HepG2 (cell line): Measurements from ENCODE around the gene ACP2. TPM values are rescaled to one million over a fixed set of nuclear protein-coding genes. Genes with fewer than 3 reads are reported as not detected.

Source experiments
- CBX1 ChIP-seq: IDR thresholded peaks from one replicate; pipeline ENCODE4 v1.6.1; 2016; ENCODE audit warnings: antibody characterized with exemption, low read depth
- CENPT ChIP-seq: sonication (generic); formaldehyde crosslinking; IDR thresholded peaks from 2 replicates; pipeline ENCODE4 v1.8.0; 2022; ENCODE audit warnings: low read depth, mild to moderate bottlenecking, moderate library complexity, missing genetic modification reagents
- DZIP1 ChIP-seq: sonication (generic); formaldehyde crosslinking; IDR thresholded peaks from 2 replicates; pipeline ENCODE4 v1.5.0; 2020; ENCODE audit warnings: mild to moderate bottlenecking, missing genetic modification reagents
- GRHL1 ChIP-seq: sonication (generic); formaldehyde crosslinking; conservative IDR thresholded peaks from 2 replicates; pipeline ENCODE4 v1.8.0; 2022; ENCODE audit warnings: missing genetic modification reagents
- HMGXB4 ChIP-seq, 2 experiments: sonication (generic) in 1 of 2; formaldehyde crosslinking in 1 of 2; IDR thresholded peaks; 2 replicates each; pipeline versions ENCODE4 v1.4.0 to v1.6.1; 2018 to 2020; ENCODE audit warnings: missing genetic modification reagents in 2 of 2, borderline replicate concordance in 1 of 2, low read depth in 1 of 2, mild to moderate bottlenecking in 1 of 2, missing biosample characterization in 1 of 2
- HOMEZ ChIP-seq: IDR thresholded peaks from 2 replicates; pipeline ENCODE4 v1.6.1; 2016; ENCODE audit warnings: low read depth
- NCOA5 ChIP-seq: sonication (generic); formaldehyde crosslinking; IDR thresholded peaks from 2 replicates; pipeline ENCODE4 v1.4.0; 2020; ENCODE audit warnings: missing genetic modification reagents
- NFAT5 ChIP-seq: sonication (generic); formaldehyde crosslinking; IDR thresholded peaks from 2 replicates; pipeline ENCODE4 v1.4.0; 2020; ENCODE audit warnings: missing genetic modification reagents
- ZNF207 ChIP-seq: fragments of 450-650 bp; IDR thresholded peaks from 2 replicates; pipeline ENCODE4 v1.6.1; 2016; ENCODE audit warnings: antibody characterized with exemption, borderline replicate concordance
- ZNF296 ChIP-seq: sonication (generic); formaldehyde crosslinking; conservative IDR thresholded peaks from 2 replicates; pipeline ENCODE4 v1.5.0; 2020; ENCODE audit warnings: mild to moderate bottlenecking, missing genetic modification reagents
- ZNF496 ChIP-seq: sonication (generic); formaldehyde crosslinking; IDR thresholded peaks from 2 replicates; pipeline ENCODE4 v1.8.1; 2023; ENCODE audit warnings: mild to moderate bottlenecking, moderate library complexity, missing genetic modification reagents; ENCODE audit not compliant: insufficient replicate concordance
- ZNF639 ChIP-seq: conservative IDR thresholded peaks from 2 replicates; pipeline ENCODE4 v1.6.1; 2018; ENCODE audit warnings: missing genetic modification reagents
- polyA plus RNA-seq, 8 experiments: library from polyadenylated mRNA; depleted of rRNA in 3 of 8; stranded (reverse) in 7 of 8; unstranded in 1 of 8; fragments of >200 nt; fragmentation: Illumina TruSeq in 4 of 8; extraction: Trizol in 4 of 8; gene quantifications; 2 replicates each; pipeline versions ENCODE4 v1.2.1 to v1.2.3, GENCODE V29; 2011 to 2016; ENCODE audit warnings: low read depth in 4 of 8, missing spikeins in 1 of 8, mixed read lengths in 1 of 8; ENCODE audit not compliant: insufficient read depth in 1 of 8
- total RNA-seq, 5 experiments: library from RNA; depleted of rRNA; stranded (reverse); fragments of >200 nt; fragmentation: Illumina TruSeq; extraction: Trizol; gene quantifications; 2 replicates each; pipeline ENCODE4 v1.2.3, GENCODE V29; 2016; ENCODE audit warnings: low read depth in 1 of 5

The ACP2 gene
- total and polyA plus RNA-seq, 2 of the 13 experiments (the other 11 are each of a cell fraction or from before 2014, with no cell fraction given) = 17.7 to 20.2 TPM

GRCh38 chr11:47248664-47249377, at the start of gene ACP2 (continued):
- TF ChIP-seq GRHL1 (CRISPR knock-in tag) (no peak), ZNF207 (no peak), ZNF639 (peak; percentile 83), NCOA5 (no peak), NFAT5 (CRISPR knock-in tag) (peak; percentile 56; the same call in 1 of the 2 replicates), DZIP1 (CRISPR knock-in tag) (peak; percentile 83), ZNF296 (CRISPR knock-in tag) (no peak), CBX1 (no peak), HMGXB4 (CRISPR knock-in tag; IDR thresholded peaks at IDR 0.05; ENCODE audit: borderline replicate concordance in 1 of 2, low read depth in 1 of 2) (peak; percentile 94 to 96), HOMEZ (CRISPR knock-in tag) (peak; percentile 31; the same call in 1 of the 2 replicates), ZNF496 (CRISPR knock-in tag) (no peak), CENPT (peak; percentile 80)
